Measurements from ENCODE around the gene NKAIN1. TPM values are rescaled to one million over a fixed set of nuclear protein-coding genes. Genes with fewer than 3 reads are reported as not detected.
"Not testable (repeated sequence)": the region's sequence is repeated elsewhere in the genome, so short reads cannot be mapped to it uniquely, and the experiment has no call there.

NKAIN1 gene
- total and polyA plus RNA-seq, 10 donors = 0.08 TPM; not detected in 9

DNA sequence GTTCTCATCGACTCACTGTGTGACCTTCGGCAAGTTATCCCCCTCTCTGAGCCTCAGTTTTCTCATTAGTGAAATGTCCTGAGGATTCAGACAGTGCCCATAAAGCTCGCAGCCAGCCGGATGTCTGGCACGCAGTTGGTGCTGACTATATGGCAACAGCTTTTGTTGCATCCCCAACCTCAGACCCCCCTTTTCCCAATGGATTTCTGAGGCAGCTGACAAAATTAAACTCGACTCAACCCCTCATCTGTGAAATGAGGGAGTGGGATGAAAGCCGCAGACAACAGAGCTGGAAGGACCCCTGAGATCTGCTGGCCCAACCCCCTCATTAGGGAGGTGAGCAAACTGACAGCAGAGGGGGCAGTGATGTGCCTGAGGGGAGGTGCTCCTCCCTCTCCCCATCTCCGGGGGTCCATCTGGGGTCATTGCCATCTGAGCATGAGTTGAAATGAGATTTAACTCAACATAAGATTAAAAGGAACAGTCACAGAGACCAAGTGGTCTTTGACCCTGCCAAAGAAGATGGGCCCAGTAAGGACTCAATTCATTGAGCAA, 40.4 kb downstream of the NKAIN1 start:
- H3K4me3 ChIP-seq = no peak overlapping the region
- no peak for TF ChIP-seq POLR2AphosphoS5 (IDR thresholded peaks at IDR 0.05)
- no peak for TF ChIP-seq POLR2A (IDR thresholded peaks at IDR 0.05)
- TF ChIP-seq, protein P1, sequence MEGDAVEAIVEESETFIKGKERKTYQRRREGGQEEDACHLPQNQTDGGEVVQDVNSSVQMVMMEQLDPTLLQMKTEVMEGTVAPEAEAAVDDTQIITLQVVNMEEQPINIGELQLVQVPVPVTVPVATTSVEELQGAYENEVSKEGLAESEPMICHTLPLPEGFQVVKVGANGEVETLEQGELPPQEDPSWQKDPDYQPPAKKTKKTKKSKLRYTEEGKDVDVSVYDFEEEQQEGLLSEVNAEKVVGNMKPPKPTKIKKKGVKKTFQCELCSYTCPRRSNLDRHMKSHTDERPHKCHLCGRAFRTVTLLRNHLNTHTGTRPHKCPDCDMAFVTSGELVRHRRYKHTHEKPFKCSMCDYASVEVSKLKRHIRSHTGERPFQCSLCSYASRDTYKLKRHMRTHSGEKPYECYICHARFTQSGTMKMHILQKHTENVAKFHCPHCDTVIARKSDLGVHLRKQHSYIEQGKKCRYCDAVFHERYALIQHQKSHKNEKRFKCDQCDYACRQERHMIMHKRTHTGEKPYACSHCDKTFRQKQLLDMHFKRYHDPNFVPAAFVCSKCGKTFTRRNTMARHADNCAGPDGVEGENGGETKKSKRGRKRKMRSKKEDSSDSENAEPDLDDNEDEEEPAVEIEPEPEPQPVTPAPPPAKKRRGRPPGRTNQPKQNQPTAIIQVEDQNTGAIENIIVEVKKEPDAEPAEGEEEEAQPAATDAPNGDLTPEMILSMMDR (IDR thresholded peaks at IDR 0.05 in 8 of 11, conservative IDR thresholded peaks at IDR 0.05 in 3 of 11) = no peak
- H3K27ac ChIP-seq = no peak overlapping the region
- H3K4me1 ChIP-seq = no peaks in the 10 kb centered on the region
- H3K36me3 ChIP-seq = no peaks in the 10 kb centered on the region
- WGBS, 5 donors = 66 to 76% (median 70%) methylated on average over 8 of the region's 8 CpGs
- no peak for DNase-seq
- no peaks in the 10 kb centered on the region for H3K9me3 ChIP-seq
- intact Hi-C loops (cut with DNase I; ENCODE audit: low total_unique reads) = no loop called here
- peaks cover 0 to 11% (median 0%) of the 10 kb centered on the region in 7 donors for H3K27me3 ChIP-seq (replicated peaks in 1 of 7)

DNA sequence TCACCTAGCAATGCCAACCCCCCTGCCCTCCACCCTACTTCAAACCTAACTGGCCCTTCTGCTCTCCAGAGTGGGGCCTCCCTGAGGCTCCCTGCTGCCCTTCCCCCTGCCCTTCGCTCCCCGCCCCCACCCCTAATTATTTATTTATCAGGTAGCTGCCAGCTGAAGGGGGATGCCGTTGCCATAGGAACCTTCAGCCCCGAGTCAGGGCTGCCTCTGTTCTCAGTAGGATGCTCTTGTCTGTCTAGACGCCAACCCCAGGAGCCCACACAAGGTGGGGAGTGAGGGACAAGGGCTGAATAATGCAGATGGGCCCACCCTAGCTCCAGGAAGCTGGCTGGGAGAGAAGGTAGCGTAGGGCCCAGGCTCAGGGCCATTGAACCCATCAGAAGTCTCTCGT, 41.1 kb downstream of the NKAIN1 start:
- WGBS, 5 donors = 47 to 64% (median 63%) methylated on average over 7 of the region's 7 CpGs
- H3K36me3 ChIP-seq = no peaks in the 10 kb centered on the region
- no peaks in the 10 kb centered on the region for H3K4me1 ChIP-seq
- TF ChIP-seq POLR2A (IDR thresholded peaks at IDR 0.05) (no peak), POLR2AphosphoS5 (IDR thresholded peaks at IDR 0.05) (no peak)
- TF ChIP-seq, protein P1 (IDR thresholded peaks at IDR 0.05 in 8 of 11, conservative IDR thresholded peaks at IDR 0.05 in 3 of 11) = no peak
- H3K9me3 ChIP-seq = no peaks in the 10 kb centered on the region
- no peak overlapping the region for H3K4me3 ChIP-seq
- intact Hi-C loops (cut with DNase I; ENCODE audit: low total_unique reads) = no loop called here
- H3K27me3 ChIP-seq (replicated peaks in 1 of 7) = peaks cover 0 to 11% (median 0%) of the 10 kb centered on the region in 7 donors
- DNase-seq = no peak
- H3K27ac ChIP-seq = no peak overlapping the region

DNA sequence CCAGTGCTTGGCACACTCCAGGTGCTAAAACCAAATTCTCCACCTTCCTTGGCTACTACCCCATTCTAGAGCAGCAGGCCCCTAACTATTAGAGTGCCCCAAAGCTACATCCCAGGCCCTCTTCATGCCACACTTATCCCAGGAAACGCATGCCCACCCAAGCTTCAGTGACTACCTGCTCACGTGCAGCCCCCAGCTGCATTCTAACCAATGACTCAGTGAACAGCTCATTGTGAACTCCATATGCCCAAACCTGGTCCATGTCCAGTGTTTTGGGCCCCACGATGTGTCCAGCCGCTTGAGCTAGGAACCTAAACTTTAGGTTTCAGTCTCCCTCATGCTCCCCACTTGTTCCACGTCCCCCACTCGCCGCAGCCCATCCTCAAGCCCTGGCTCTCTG, 41.5 kb downstream of the NKAIN1 start:
- 80 to 91% (median 86%) methylated on average over 7 of the region's 7 CpGs for WGBS, 5 donors
- no peaks in the 10 kb centered on the region for H3K36me3 ChIP-seq
- intact Hi-C loops (cut with DNase I; ENCODE audit: low total_unique reads) = no loop called here
- H3K27me3 ChIP-seq (replicated peaks in 1 of 7) = peaks cover 0 to 11% (median 0%) of the 10 kb centered on the region in 7 donors
- no peak for DNase-seq
- no peak for TF ChIP-seq POLR2AphosphoS5 (IDR thresholded peaks at IDR 0.05)
- TF ChIP-seq POLR2A (IDR thresholded peaks at IDR 0.05) = no peak
- TF ChIP-seq, protein P1 (IDR thresholded peaks at IDR 0.05 in 8 of 11, conservative IDR thresholded peaks at IDR 0.05 in 3 of 11) = no peak
- H3K9me3 ChIP-seq = no peaks in the 10 kb centered on the region
- H3K27ac ChIP-seq = no peak overlapping the region
- no peaks in the 10 kb centered on the region for H3K4me1 ChIP-seq
- H3K4me3 ChIP-seq = no peak overlapping the region

DNA sequence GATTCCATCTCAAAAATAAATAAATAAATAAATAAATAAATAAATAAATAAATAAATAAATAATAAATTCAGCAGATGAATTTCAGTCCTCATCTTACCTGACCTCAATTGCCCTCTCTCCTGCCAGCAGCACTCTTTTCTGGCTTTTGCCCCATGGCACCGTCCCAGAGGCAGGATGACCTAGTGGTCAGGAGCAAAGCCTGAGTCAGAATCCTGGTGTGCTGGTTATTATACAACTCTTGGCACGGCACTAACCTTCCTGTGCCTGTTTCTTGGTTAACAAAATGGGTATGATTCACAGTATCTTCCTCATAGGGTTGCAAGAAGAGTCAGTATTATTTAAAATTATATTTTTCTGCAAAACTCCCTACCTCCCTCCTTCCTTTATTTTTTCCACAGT, 43.0 kb downstream of the NKAIN1 start:
- no peak overlapping the region for H3K4me3 ChIP-seq
- no peaks in the 10 kb centered on the region for H3K9me3 ChIP-seq
- no peak overlapping the region for H3K27ac ChIP-seq
- no peak for DNase-seq
- TF ChIP-seq POLR2A (IDR thresholded peaks at IDR 0.05) (no peak), POLR2AphosphoS5 (IDR thresholded peaks at IDR 0.05) (no peak)
- TF ChIP-seq, protein P1 (IDR thresholded peaks at IDR 0.05 in 8 of 11, conservative IDR thresholded peaks at IDR 0.05 in 3 of 11) = no peak
- intact Hi-C loops (cut with DNase I; ENCODE audit: low total_unique reads) = no loop called here
- H3K27me3 ChIP-seq (replicated peaks in 1 of 7) = peaks cover 0 to 11% (median 0%) of the 10 kb centered on the region in 7 donors
- H3K4me1 ChIP-seq = no peaks in the 10 kb centered on the region
- no peaks in the 10 kb centered on the region for H3K36me3 ChIP-seq
- 78 to 81% (median 80%) methylated on average over 2 of the region's 2 CpGs for WGBS, 5 donors

DNA sequence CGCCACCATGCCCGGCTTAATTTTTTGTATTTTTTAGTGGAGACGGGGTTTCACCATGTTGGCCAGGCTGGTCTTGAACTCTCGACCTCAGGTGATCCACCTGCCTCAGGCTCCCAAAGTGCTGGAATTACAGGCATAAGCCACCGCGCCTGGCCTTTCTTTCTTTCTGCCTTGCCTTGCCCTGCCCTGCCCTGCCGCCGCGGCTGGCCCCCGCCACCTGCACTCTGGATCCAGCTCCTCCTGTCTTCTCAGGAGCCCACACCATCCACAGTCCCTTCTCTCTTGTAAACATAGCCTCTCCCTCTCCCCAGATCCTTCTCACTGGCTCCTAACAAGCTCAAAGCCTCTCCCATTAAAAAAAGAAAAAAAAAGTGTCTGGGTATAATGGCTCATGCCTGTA, 44.4 kb downstream of the NKAIN1 start:
- H3K27ac ChIP-seq; H3K4me3 ChIP-seq; H3K36me3 ChIP-seq; H3K27me3 ChIP-seq (replicated peaks in 1 of 7); H3K9me3 ChIP-seq; H3K4me1 ChIP-seq; intact Hi-C loops (cut with DNase I; ENCODE audit: low total_unique reads); DNase-seq: not testable (repeated sequence)
- WGBS, 5 donors = 85 to 91% (median 88%) methylated on average over 10 of the region's 10 CpGs
